GM12878 (cell line): ENCODE results near the gene PPP3CB.

Experiments used
- ATF3 ChIP-seq: IDR thresholded peaks from 2 replicates; pipeline ENCODE4 v1.6.1; 2011; ENCODE audit warnings: low read depth, mild to moderate bottlenecking, low read length, moderate library complexity, borderline replicate concordance; ENCODE audit errors: extremely low read depth
- CTCF ChIP-seq, 3 experiments: IDR thresholded peaks in 2 of 3; conservative IDR thresholded peaks in 1 of 3; 2 replicates each; pipeline ENCODE4 v1.5.1; 2011; ENCODE audit warnings: low read depth in 3 of 3, low read length in 3 of 3, mild to moderate bottlenecking in 3 of 3, control low read depth in 2 of 3, moderate library complexity in 2 of 3, inconsistent platforms in 1 of 3, mixed read lengths in 1 of 3; ENCODE audit not compliant: control insufficient read depth in 2 of 3, insufficient read depth in 1 of 3; ENCODE audit errors: extremely low read depth in 1 of 3
- EGR1 ChIP-seq, 2 experiments: IDR thresholded peaks; 1 replicate in 1 of 2; 2 replicates in 1 of 2; pipeline ENCODE4 v1.6.1; 2011 to 2012; ENCODE audit warnings: low read depth in 2 of 2, low read length in 2 of 2, borderline replicate concordance in 1 of 2, mild to moderate bottlenecking in 1 of 2, moderate library complexity in 1 of 2
- GABPA ChIP-seq: IDR thresholded peaks from 2 replicates; pipeline ENCODE4 v1.6.1; 2014; ENCODE audit warnings: antibody characterized with exemption, low read depth, mild to moderate bottlenecking, inconsistent platforms
- MAX ChIP-seq: IDR thresholded peaks from 2 replicates; pipeline ENCODE4 v1.6.1; 2012; ENCODE audit warnings: low read depth, low read length, improper control_type of control experiment
- PML ChIP-seq: IDR thresholded peaks from 2 replicates; pipeline ENCODE4 v1.6.1; 2012; ENCODE audit warnings: low read length, inconsistent platforms
- RFX5 ChIP-seq: IDR thresholded peaks from 2 replicates; pipeline ENCODE4 v1.6.1; 2011; ENCODE audit warnings: low read depth, low read length, improper control_type of control experiment
- SMC3 ChIP-seq: IDR thresholded peaks from 2 replicates; pipeline ENCODE4 v1.6.1; 2011; ENCODE audit warnings: low read length, improper control_type of control experiment, borderline replicate concordance
- TCF12 ChIP-seq: IDR thresholded peaks from 2 replicates; pipeline ENCODE4 v1.6.1; 2011; ENCODE audit warnings: low read depth, mild to moderate bottlenecking, low read length
- ZNF592 ChIP-seq: fragments of 450-650 bp; IDR thresholded peaks from 2 replicates; pipeline ENCODE4 v1.6.1; 2017; ENCODE audit warnings: mild to moderate bottlenecking, moderate library complexity
- ZZZ3 ChIP-seq: IDR thresholded peaks from 2 replicates; pipeline ENCODE4 v1.6.1; 2011; ENCODE audit warnings: low read depth; ENCODE audit not compliant: control insufficient read depth, insufficient read length

DNA sequence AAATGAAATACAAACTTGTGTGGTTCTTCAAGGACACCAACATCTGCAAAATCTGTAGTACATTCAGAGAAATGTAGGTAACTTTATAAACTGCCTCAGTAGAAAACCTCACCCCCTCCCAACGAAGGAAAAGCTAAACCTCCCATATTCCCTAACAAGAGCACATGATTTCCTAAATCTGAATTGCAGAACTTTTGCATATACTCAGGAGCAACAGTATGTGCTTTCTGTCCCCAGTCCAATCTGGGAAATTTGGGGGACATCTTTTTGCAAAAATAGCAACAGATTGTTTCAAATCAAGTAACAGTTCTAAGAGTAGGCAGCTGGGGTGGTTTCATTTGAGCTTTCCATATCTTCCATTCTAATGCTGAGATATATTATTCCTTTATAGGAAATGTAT lies 46.7 kb downstream of the PPP3CB start:
- no peak for TF ChIP-seq ZNF592
- TF ChIP-seq CTCF (IDR thresholded peaks at IDR 0.05 in 2 of 3, conservative IDR thresholded peaks at IDR 0.05 in 1 of 3; ENCODE audit: control insufficient read depth in 2 of 3, extremely low read depth in 1 of 3, insufficient read depth in 1 of 3, low read depth in 3 of 3, low read length in 3 of 3) = no peak
- TF ChIP-seq MAX = no peak
- TF ChIP-seq ZZZ3 = no peak
- TF ChIP-seq RFX5 = no peak
- TF ChIP-seq EGR1 (IDR thresholded peaks at IDR 0.05; ENCODE audit: borderline replicate concordance in 1 of 2, low read depth in 2 of 2, low read length in 2 of 2) = no peak
- TF ChIP-seq PML = no peak
- no peak for TF ChIP-seq TCF12
- no peak for TF ChIP-seq SMC3
- TF ChIP-seq ATF3 = no peak
- no peak for TF ChIP-seq GABPA
